A549 (cell line): Measurements from ENCODE around the gene PAM16. TPM values are rescaled to one million over a fixed set of nuclear protein-coding genes. Genes with fewer than 3 reads are reported as not detected.

Experiments
- ATAC-seq, 2 experiments: fragments of 200-7000 bp in 1 of 2; fragments of >200 bp in 1 of 2; cut with Nextera tagmentation in 1 of 2; cut with Tn5 transposase in 1 of 2; 3 replicates each; pipeline versions ENCODE4 v1.8.0 to v1.9.1; 2018 to 2020; ENCODE audit warnings: mild to moderate bottlenecking in 1 of 2, moderate library complexity in 1 of 2
- CTCF ChIA-PET: fragments of 300-600 bp; sonication (Branson Sonifier 250); formaldehyde crosslinking; extraction: SDS; loops from one replicate; lab custom pipeline; 2021; ENCODE audit warnings: antibody characterized with exemption, inconsistent platforms; lab: Yijun Ruan, JAX
- POLR2A ChIA-PET: fragments of 350-600 bp; formaldehyde crosslinking; extraction: SDS; loops from one replicate; lab custom pipeline; 2021; ENCODE audit warnings: antibody characterized with exemption, inconsistent platforms; lab: Yijun Ruan, JAX
- DNase-seq, 2 experiments: peaks; one replicate each; pipeline versions ENCODE4 v3.0.0 to v3.0.0-alpha.2; 2011 to 2016; ENCODE audit warnings: low read depth in 1 of 2, low spot score in 1 of 2
- FAIRE-seq: peaks from 2 replicates; lab custom pipeline; 2011; peaks lifted over from hg19 to GRCh38; lab: Jason Lieb, UNC
- H3K27ac ChIP-seq, 2 experiments: fragments of >200 bp; sonication (Bioruptor Twin); formaldehyde crosslinking; 3 replicates each; pipeline ENCODE4 v1.5.1; 2016 to 2017
- H3K4me1 ChIP-seq: fragments of >200 bp; sonication (Bioruptor Twin); formaldehyde crosslinking; 3 replicates; pipeline ENCODE4 v1.6.1; 2016
- H3K4me2 ChIP-seq: fragments of >200 bp; sonication (Bioruptor Twin); formaldehyde crosslinking; 3 replicates; pipeline ENCODE4 v1.6.1; 2016
- H3K4me3 ChIP-seq: fragments of >200 bp; sonication (Bioruptor Twin); formaldehyde crosslinking; 3 replicates; pipeline ENCODE4 v1.5.1; 2016
- H3K9me3 ChIP-seq: fragments of >200 bp; sonication (Bioruptor Twin); formaldehyde crosslinking; 3 replicates; pipeline ENCODE4 v1.6.1; 2016
- BCL3 ChIP-seq: fragments of >200 bp; sonication (Bioruptor Twin); formaldehyde crosslinking; IDR thresholded peaks from 3 replicates; pipeline ENCODE4 v1.6.1; 2016
- CBX8 ChIP-seq: fragments of 200-600 bp; sonication (generic); IDR thresholded peaks from 2 replicates; pipeline ENCODE4 v1.6.1; 2016
- CHD4 ChIP-seq: fragments of 200-600 bp; sonication (generic); IDR thresholded peaks from 2 replicates; pipeline ENCODE4 v1.6.1; 2016; ENCODE audit warnings: antibody characterized with exemption, mild to moderate bottlenecking, borderline replicate concordance
- EHF ChIP-seq: fragments of 250-450 bp; sonication (Bioruptor Pico); IDR thresholded peaks from 2 replicates; pipeline ENCODE4 v1.5.0; 2020; ENCODE audit warnings: mild to moderate bottlenecking
- ELK1 ChIP-seq: fragments of 150-350 bp; IDR thresholded peaks from 2 replicates; pipeline ENCODE4 v1.6.1; 2014; ENCODE audit warnings: low read depth, mild to moderate bottlenecking, low read length
- FOSB ChIP-seq: fragments of 250-450 bp; sonication (Bioruptor Pico); IDR thresholded peaks from 2 replicates; pipeline ENCODE4 v1.5.0; 2020; ENCODE audit warnings: mild to moderate bottlenecking, moderate library complexity
- HES2 ChIP-seq: fragments of >200 bp; sonication (Bioruptor Twin); formaldehyde crosslinking; IDR thresholded peaks from 2 replicates; pipeline ENCODE4 v1.6.1; 2016
- HMGXB4 ChIP-seq: fragments of 250-450 bp; sonication (Bioruptor Pico); IDR thresholded peaks from 2 replicates; pipeline ENCODE4 v1.5.0; 2021; ENCODE audit warnings: mild to moderate bottlenecking, moderate library complexity, borderline replicate concordance
- HOXA7 ChIP-seq: fragments of 250-450 bp; sonication (Bioruptor Pico); IDR thresholded peaks from 2 replicates; pipeline ENCODE4 v1.5.0; 2020; ENCODE audit warnings: mild to moderate bottlenecking, moderate library complexity
- HOXB13 ChIP-seq: fragments of 250-450 bp; sonication (Bioruptor Pico); IDR thresholded peaks from 2 replicates; pipeline ENCODE4 v1.5.0; 2020; ENCODE audit warnings: low read depth, mild to moderate bottlenecking, moderate library complexity
- JUNB ChIP-seq: fragments of >200 bp; sonication (Bioruptor Twin); formaldehyde crosslinking; IDR thresholded peaks from 2 replicates; pipeline ENCODE4 v1.6.1; 2016
- KDM1A ChIP-seq: fragments of 200-600 bp; sonication (generic); IDR thresholded peaks from 2 replicates; pipeline ENCODE4 v1.6.1; 2016; ENCODE audit warnings: low read depth, mild to moderate bottlenecking
- MAFK ChIP-seq: fragments of 450-650 bp; IDR thresholded peaks from 2 replicates; pipeline ENCODE4 v1.6.1; 2014; ENCODE audit not compliant: partially characterized antibody
- MAX ChIP-seq: IDR thresholded peaks from 2 replicates; pipeline ENCODE4 v1.6.1; 2012
- NPAS2 ChIP-seq: fragments of 250-450 bp; sonication (Bioruptor Pico); IDR thresholded peaks from 2 replicates; pipeline ENCODE4 v1.8.0; 2022; ENCODE audit warnings: mild to moderate bottlenecking, moderate library complexity, borderline replicate concordance
- POLR2A ChIP-seq: IDR thresholded peaks from 2 replicates; pipeline ENCODE4 v1.6.1; 2012; ENCODE audit warnings: mild to moderate bottlenecking, low read length
- POLR2AphosphoS2 ChIP-seq: conservative IDR thresholded peaks from 2 replicates; pipeline ENCODE4 v1.6.1; 2012; ENCODE audit warnings: low read length, improper control_type of control experiment, inconsistent platforms
- RARB ChIP-seq: fragments of 250-450 bp; sonication (Bioruptor Pico); IDR thresholded peaks from 2 replicates; pipeline ENCODE4 v1.8.0; 2021; ENCODE audit warnings: mild to moderate bottlenecking, moderate library complexity
- USF2 ChIP-seq: fragments of 450-650 bp; IDR thresholded peaks from 2 replicates; pipeline ENCODE4 v1.6.1; 2014; ENCODE audit warnings: antibody characterized with exemption
- ZC3H11A ChIP-seq: fragments of 450-650 bp; IDR thresholded peaks from 2 replicates; pipeline ENCODE4 v1.6.1; 2014; ENCODE audit warnings: antibody characterized with exemption, mild to moderate bottlenecking
- WGBS: methylation state at CpG from one replicate; pipeline ENCODE4 v1.1.6; 2017; ENCODE audit errors: missing lambda C conversion rate; 5-methylcytosine and 5-hydroxymethylcytosine counted together
- polyA plus RNA-seq, 4 experiments: library from polyadenylated mRNA; depleted of rRNA in 3 of 4; stranded (reverse); fragments of >200 nt; fragmentation: RNase III in 1 of 4; extraction: RNeasy Plus Mini Kit Qiagen cat#74134 plus additional on column Dnase treatment in 1 of 4; gene quantifications; 2 replicates in 3 of 4; 3 replicates in 1 of 4; pipeline ENCODE4 v1.2.3, GENCODE V29; 2011 to 2017
- TF ChIP-seq, protein P1 (sequence below): fragments of 250-450 bp; sonication (Bioruptor Pico); IDR thresholded peaks from 2 replicates; pipeline ENCODE4 v1.5.0; 2020; ENCODE audit warnings: low read depth, mild to moderate bottlenecking, moderate library complexity

Gene PAM16
- polyA plus RNA-seq, 2 of the 4 experiments (the other 2 are of a cell fraction), result 55.1 to 59.1 TPM

DNA sequence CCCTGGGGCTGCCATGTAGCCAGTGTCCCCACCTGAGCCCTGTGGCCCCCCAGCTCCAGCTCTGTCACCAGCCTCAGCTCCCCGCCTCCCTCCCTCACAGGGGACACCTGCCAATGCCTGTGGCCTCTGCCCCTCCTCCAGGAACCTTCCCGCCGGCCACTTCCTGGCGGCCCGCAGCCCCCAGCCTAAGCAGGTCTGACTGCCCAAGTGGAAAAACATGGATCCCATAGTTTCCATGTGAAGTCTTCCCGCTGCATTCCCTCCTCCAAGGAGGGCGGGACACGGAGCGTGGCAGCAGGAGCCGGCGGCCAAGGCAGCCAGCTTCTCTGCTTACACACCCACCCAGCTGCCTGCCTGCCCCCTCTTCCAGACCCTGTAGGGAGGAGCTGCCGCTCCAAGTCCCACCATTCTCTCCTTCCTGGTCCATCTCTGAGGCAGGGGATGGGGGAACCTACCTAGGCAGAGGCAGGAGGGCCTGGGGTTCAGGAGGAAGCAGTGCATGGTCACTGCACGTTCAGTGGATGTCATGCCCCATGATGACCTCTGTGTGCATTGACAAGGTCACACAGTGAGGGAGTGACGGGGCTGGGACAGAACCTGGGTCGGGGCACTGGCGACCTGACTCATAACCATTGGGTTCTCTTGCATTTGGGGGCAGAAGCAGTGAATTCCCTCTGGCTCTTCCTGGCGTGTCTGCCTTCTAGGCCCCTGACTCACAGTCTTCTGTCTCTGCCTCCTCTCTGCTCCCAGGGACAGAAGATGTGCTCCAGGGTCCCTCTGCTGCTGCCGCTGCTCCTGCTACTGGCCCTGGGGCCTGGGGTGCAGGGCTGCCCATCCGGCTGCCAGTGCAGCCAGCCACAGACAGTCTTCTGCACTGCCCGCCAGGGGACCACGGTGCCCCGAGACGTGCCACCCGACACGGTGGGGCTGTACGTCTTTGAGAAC, 29.3 kb upstream of the PAM16 start:
- POLR2A ChIA-PET, result no interaction called here
- TF ChIP-seq, protein P1, sequence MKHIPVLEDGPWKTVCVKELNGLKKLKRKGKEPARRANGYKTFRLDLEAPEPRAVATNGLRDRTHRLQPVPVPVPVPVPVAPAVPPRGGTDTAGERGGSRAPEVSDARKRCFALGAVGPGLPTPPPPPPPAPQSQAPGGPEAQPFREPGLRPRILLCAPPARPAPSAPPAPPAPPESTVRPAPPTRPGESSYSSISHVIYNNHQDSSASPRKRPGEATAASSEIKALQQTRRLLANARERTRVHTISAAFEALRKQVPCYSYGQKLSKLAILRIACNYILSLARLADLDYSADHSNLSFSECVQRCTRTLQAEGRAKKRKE (CRISPR knock-in tag), result no peak
- TF ChIP-seq MAX, result no peak
- TF ChIP-seq BCL3, result no peak
- no peak for TF ChIP-seq USF2
- TF ChIP-seq JUNB, result no peak
- no peak for TF ChIP-seq MAFK
- H3K27ac ChIP-seq, result no peak overlapping the region
- ATAC-seq (no peak), FAIRE-seq (no peak), DNase-seq (no peak)
- peaks cover 37% of the 10 kb centered on the region for H3K4me1 ChIP-seq
- CTCF ChIA-PET, result interaction anchor here (1.2 to 25.9 kb wide), 4 partner anchors 8 to 25 kb away, joined by 3 to 638 read pairs (median 26); no protein-coding TSS in a partner anchor
- H3K4me3 ChIP-seq, result no peak overlapping the region
- no peaks in the 10 kb centered on the region for H3K9me3 ChIP-seq
- 93% methylated on average over 14 of the region's 26 CpGs for WGBS
- H3K4me2 ChIP-seq, result no peak overlapping the region

- no peak for TF ChIP-seq HMGXB4 (CRISPR knock-in tag)
- no peak for TF ChIP-seq KDM1A
- no peak for TF ChIP-seq MAFK
- TF ChIP-seq ELK1, result no peak
- no peak for TF ChIP-seq EHF (CRISPR knock-in tag)
- no peak for TF ChIP-seq ZC3H11A
- TF ChIP-seq FOSB, result no peak
- no peak for TF ChIP-seq NPAS2
- no peak for TF ChIP-seq HES2
- TF ChIP-seq RARB (CRISPR knock-in tag), result no peak
- no peak for TF ChIP-seq HOXB13 (CRISPR knock-in tag)
- TF ChIP-seq POLR2AphosphoS2, result no peak
- TF ChIP-seq POLR2A, result no peak
- no peak for TF ChIP-seq HOXA7 (CRISPR knock-in tag)
- TF ChIP-seq CHD4, result no peak
- no peak for TF ChIP-seq CBX8
- POLR2A ChIA-PET, result no interaction called here
- 0 out of 6 replicates have a peak overlapping the region, but pooled peaks of 1 of the 2 experiments have one; percentile 10 for H3K27ac ChIP-seq
- ATAC-seq (no peak), DNase-seq (no peak), FAIRE-seq (no peak)
- CTCF ChIA-PET, result interaction anchor here (1.2 to 25.9 kb wide), 6 partner anchors 9 to 27 kb away, joined by 3 to 638 read pairs (median 12); no protein-coding TSS in a partner anchor
- peaks cover 50% of the 10 kb centered on the region for H3K4me1 ChIP-seq
- no peak overlapping the region for H3K4me3 ChIP-seq
- no peaks in the 10 kb centered on the region for H3K9me3 ChIP-seq
- H3K4me2 ChIP-seq, result no peak overlapping the region
- 95% methylated on average over 12 of the region's 21 CpGs for WGBS
These were observed 28.0 kb upstream of the PAM16 start for GRCh38 chr16:4378999-4379690.
